SK-N-SH treated with all-trans-retinoic acid at 6 μM for 48 hours (cell line): ENCODE data around the gene DOC2A.

Experiments used
- ATAC-seq: fragments of 200-7000 bp; cut with Tn5 transposase; 3 replicates; pipeline ENCODE4 v1.9.1; 2020; ENCODE audit warnings: mild to moderate bottlenecking, moderate library complexity
- ARNTL ChIP-seq: fragments of 450-650 bp; formaldehyde crosslinking; IDR thresholded peaks from 2 replicates; pipeline ENCODE4 v1.5.0; 2020; ENCODE audit warnings: low read depth, mild to moderate bottlenecking, moderate library complexity, borderline replicate concordance
- BACH2 ChIP-seq: fragments of 250-450 bp; sonication (Bioruptor Pico); IDR thresholded peaks from 2 replicates; pipeline ENCODE4 v1.9.0; 2021; ENCODE audit warnings: mild to moderate bottlenecking, borderline replicate concordance
- CREB5 ChIP-seq: fragments of 250-450 bp; sonication (Bioruptor Pico); IDR thresholded peaks from 2 replicates; pipeline ENCODE4 v1.5.1; 2020; ENCODE audit warnings: low read depth, mild to moderate bottlenecking, moderate library complexity
- CSRNP3 ChIP-seq: fragments of 250-450 bp; sonication (Bioruptor Pico); IDR thresholded peaks from 2 replicates; pipeline ENCODE4 v1.5.1; 2021; ENCODE audit warnings: mild to moderate bottlenecking, moderate library complexity
- ESRRG ChIP-seq: fragments of 250-450 bp; sonication (Bioruptor Pico); IDR thresholded peaks from 2 replicates; pipeline ENCODE4 v1.6.1; 2021; ENCODE audit warnings: mild to moderate bottlenecking
- GLIS3 ChIP-seq: fragments of 250-450 bp; sonication (Bioruptor Pico); IDR thresholded peaks from 2 replicates; pipeline ENCODE4 v1.5.0; 2020; ENCODE audit warnings: mild to moderate bottlenecking, moderate library complexity
- OSR1 ChIP-seq: fragments of 250-450 bp; sonication (Bioruptor Pico); IDR thresholded peaks from 2 replicates; pipeline ENCODE4 v1.8.0; 2022; ENCODE audit warnings: moderate library complexity, mild to moderate bottlenecking, inconsistent platforms
- PATZ1 ChIP-seq: fragments of 250-450 bp; sonication (Bioruptor Pico); IDR thresholded peaks from 2 replicates; pipeline ENCODE4 v1.8.0; 2020; ENCODE audit warnings: mild to moderate bottlenecking, moderate library complexity, borderline replicate concordance
- POU6F1 ChIP-seq: fragments of 250-450 bp; sonication (Bioruptor Pico); IDR thresholded peaks from 2 replicates; pipeline ENCODE4 v1.8.0; 2021; ENCODE audit warnings: low read depth, mild to moderate bottlenecking, moderate library complexity, borderline replicate concordance
- PPARA ChIP-seq: fragments of 250-450 bp; sonication (Bioruptor Pico); IDR thresholded peaks from 2 replicates; pipeline ENCODE4 v1.5.0; 2020; ENCODE audit warnings: mild to moderate bottlenecking, borderline replicate concordance
- RARB ChIP-seq: fragments of 250-450 bp; sonication (Bioruptor Pico); IDR thresholded peaks from 2 replicates; pipeline ENCODE4 v1.8.0; 2021; ENCODE audit warnings: mild to moderate bottlenecking, moderate library complexity
- SNAI2 ChIP-seq: fragments of 250-450 bp; sonication (Bioruptor Pico); IDR thresholded peaks from 2 replicates; pipeline ENCODE4 v1.5.0; 2020; ENCODE audit warnings: mild to moderate bottlenecking, moderate library complexity
- TCF4 ChIP-seq: fragments of 250-450 bp; sonication (Bioruptor Pico); IDR thresholded peaks from 2 replicates; pipeline ENCODE4 v1.8.0; 2021; ENCODE audit warnings: mild to moderate bottlenecking, moderate library complexity, borderline replicate concordance
- TOX ChIP-seq: fragments of 250-450 bp; sonication (Bioruptor Pico); IDR thresholded peaks from 2 replicates; pipeline ENCODE4 v1.8.0; 2021; ENCODE audit warnings: mild to moderate bottlenecking, moderate library complexity, borderline replicate concordance
- ZC3H10 ChIP-seq: fragments of 250-450 bp; sonication (Bioruptor Pico); IDR thresholded peaks from 2 replicates; pipeline ENCODE4 v1.5.1; 2021; ENCODE audit warnings: mild to moderate bottlenecking, moderate library complexity
- ZFP3 ChIP-seq: fragments of 250-450 bp; sonication (Bioruptor Pico); IDR thresholded peaks from 2 replicates; pipeline ENCODE4 v1.5.0; 2020; ENCODE audit warnings: mild to moderate bottlenecking, moderate library complexity
- ZNF565 ChIP-seq: fragments of 450-650 bp; formaldehyde crosslinking; conservative IDR thresholded peaks from 2 replicates; pipeline ENCODE4 v1.5.0; 2020; ENCODE audit warnings: low read depth, mild to moderate bottlenecking, moderate library complexity
- ZNF70 ChIP-seq: fragments of 450-650 bp; formaldehyde crosslinking; IDR thresholded peaks from 2 replicates; pipeline ENCODE4 v1.5.0; 2020; ENCODE audit warnings: mild to moderate bottlenecking, moderate library complexity
- ZNF8 ChIP-seq: fragments of 450-650 bp; formaldehyde crosslinking; IDR thresholded peaks from 2 replicates; pipeline ENCODE4 v1.5.0; 2020; ENCODE audit warnings: mild to moderate bottlenecking, moderate library complexity

The DOC2A gene

DNA sequence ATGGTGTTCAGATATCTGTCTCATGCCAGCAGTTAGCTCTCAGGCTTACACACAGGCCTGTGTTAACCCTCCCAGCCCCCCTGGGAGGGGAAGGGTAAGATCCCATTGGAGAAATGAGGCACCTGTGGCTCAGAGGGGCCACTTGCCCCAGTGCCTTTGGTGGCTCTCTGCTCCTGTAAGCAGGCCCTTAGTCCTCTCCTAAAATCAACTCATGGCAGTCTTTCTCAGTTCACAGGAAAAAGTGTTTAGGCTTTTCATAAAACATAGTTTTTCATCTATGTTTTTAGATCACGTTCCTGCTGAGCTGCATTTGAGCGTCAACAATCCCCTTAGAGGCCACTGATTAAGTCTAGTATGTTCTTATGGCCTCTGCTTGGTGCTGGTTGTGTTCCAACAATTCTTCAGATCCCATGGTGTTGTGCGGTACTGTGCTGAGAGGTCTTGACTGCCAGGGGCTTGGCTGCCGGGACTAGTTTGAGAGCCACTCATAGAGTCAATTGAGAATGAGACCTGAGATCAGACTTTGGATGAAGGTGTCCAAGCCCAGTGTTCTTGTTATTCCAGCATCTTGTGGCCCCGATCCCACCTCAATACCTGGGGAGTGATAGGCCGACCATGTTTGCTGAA is 26.6 kb downstream of the DOC2A start:
- no peak for ATAC-seq
- TF ChIP-seq ZNF70 (no peak), ZNF565 (CRISPR knock-in tag) (no peak), ARNTL (CRISPR knock-in tag) (no peak), PPARA (CRISPR knock-in tag) (no peak), ESRRG (CRISPR knock-in tag) (no peak), RARB (no peak), ZC3H10 (CRISPR knock-in tag) (no peak), OSR1 (CRISPR knock-in tag) (no peak), SNAI2 (CRISPR knock-in tag) (no peak), CREB5 (CRISPR knock-in tag) (no peak), POU6F1 (no peak), TCF4 (CRISPR knock-in tag) (no peak)

DNA sequence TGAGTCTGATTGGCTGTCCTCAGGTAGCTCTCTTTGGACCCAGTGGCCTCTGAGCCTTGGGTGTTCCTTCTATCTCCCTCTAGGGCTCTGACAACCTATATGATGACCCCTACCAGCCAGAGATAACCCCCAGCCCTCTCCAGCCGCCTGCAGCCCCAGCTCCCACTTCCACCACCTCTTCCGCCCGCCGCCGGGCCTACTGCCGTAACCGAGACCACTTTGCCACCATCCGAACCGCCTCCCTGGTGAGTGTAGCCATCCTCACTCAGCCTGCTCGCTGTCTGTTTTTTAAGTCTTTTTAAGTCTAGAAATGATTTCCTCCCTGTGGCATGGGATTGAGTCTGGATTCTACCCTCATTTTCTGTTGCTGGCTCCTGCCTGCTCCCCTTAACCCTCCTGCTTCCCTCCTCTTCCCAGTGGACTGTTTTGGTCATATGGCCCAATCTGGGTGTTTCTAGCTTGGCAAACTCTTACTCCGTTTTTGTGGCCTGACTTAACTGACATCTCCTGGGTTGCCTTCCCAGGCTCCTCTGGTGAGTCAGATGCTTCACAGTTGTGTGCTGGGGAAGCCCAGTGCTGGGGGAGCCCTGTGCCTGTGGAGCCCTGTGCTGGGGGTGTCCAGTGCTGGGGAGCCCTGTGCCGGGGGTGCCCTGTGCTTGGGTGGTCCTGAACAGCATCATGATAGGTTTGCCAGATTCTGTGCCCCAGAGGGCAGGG is 27.2 kb downstream of the DOC2A start:
- no peak for TF ChIP-seq ZFP3 (CRISPR knock-in tag)

DNA sequence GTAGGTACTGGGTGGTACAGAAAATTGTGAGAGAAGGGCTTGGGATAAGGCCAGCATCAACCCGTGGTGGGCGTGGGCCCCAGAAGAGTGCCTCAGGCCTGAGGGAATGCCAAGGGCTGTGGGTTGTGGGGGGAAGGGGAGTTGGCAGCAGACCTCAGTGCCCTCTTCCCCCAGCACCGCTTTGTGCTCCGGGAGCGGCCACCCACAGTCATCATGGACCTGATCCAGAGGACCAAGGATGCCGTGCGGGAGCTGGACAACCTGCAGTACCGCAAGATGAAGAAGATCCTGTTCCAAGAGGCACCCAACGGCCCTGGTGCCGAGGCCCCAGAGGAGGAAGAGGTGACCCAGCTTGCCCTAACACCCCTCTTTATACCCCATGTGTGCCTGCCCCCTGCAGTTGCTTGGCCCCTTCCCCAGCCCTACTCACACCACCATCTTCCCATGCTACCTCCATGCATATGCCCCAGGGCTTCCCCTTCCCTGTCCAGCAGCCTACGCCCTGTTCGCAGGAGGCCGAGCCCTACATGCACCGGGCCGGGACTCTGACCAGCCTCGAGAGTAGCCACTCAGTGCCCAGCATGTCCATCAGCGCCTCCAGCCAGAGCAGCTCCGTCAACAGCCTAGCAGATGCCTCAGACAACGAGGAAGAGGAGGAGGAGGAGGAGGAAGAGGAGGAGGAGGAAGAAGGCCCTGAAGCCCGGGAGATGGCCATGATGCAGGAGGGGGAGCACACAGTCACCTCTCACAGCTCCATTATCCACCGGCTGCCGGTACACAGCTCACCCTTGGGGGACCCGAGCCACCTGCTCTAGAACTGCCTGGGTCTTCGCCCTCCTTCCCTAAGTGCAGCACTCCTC is 28.0 kb downstream of the DOC2A start:
- TF ChIP-seq CSRNP3 (no peak), ZC3H10 (CRISPR knock-in tag) (no peak), PPARA (CRISPR knock-in tag) (no peak), TOX (CRISPR knock-in tag) (no peak), ARNTL (CRISPR knock-in tag) (no peak), TCF4 (CRISPR knock-in tag) (no peak), PATZ1 (CRISPR knock-in tag) (no peak), ZNF8 (CRISPR knock-in tag) (no peak), OSR1 (CRISPR knock-in tag) (no peak), GLIS3 (CRISPR knock-in tag) (no peak), ZNF565 (CRISPR knock-in tag) (no peak), SNAI2 (CRISPR knock-in tag) (no peak), ESRRG (CRISPR knock-in tag) (no peak), BACH2 (CRISPR knock-in tag) (no peak), RARB (no peak)
- TF ChIP-seq, all 23 proteins: peak for 0
- ATAC-seq = no peak

More for the DNA sequence above, 27.2 kb downstream of the DOC2A start:
- ATAC-seq = no peak
